DMS53 (cell line): ENCODE data around the gene NHSL2.
A peak's percentile ranks its signal among the peaks of the same experiment; 100 is the strongest.
"Not testable (repeated sequence)": the region's sequence is repeated elsewhere in the genome, so short reads cannot be mapped to it uniquely, and the experiment has no call there.

Source experiments
- DNase-seq: peaks from one replicate; lab custom pipeline; 2025; lab: John Stamatoyannopoulos, UW

NHSL2 gene

GRCh38 chrX:72129661-72130060, 219.0 kb downstream of the NHSL2 start:
- DNase-seq = no peak

GRCh38 chrX:72130156-72130761, 219.6 kb downstream of the NHSL2 start:
- DNase-seq = no peak

GRCh38 chrX:72130762-72131250, 220.2 kb downstream of the NHSL2 start:
- no peak for DNase-seq

- DNase-seq = peak; percentile 96
Observed at GRCh38 chrX:72131317-72132294, 221.0 kb downstream of the NHSL2 start, which contains the start of gene RTL5. Gene RTL5, minus strand, starts transcription at chrX:72131915.

- no peak for DNase-seq
Observed at GRCh38 chrX:72132456-72132855, 221.8 kb downstream of the NHSL2 start.

GRCh38 chrX:72133851-72134546, 223.4 kb downstream of the NHSL2 start:
- no peak for DNase-seq

GRCh38 chrX:72137846-72138495, 227.3 kb downstream of the NHSL2 start:
- DNase-seq = no peak

- DNase-seq = no peak
Observed at GRCh38 chrX:72139538-72139937, 228.9 kb downstream of the NHSL2 start.

GRCh38 chrX:72141372-72142004, 230.8 kb downstream of the NHSL2 start:
- DNase-seq = peak; percentile 22

- DNase-seq = peak; percentile 95
Observed at GRCh38 chrX:72142094-72142793, 231.6 kb downstream of the NHSL2 start.

GRCh38 chrX:72142794-72143608, 232.4 kb downstream of the NHSL2 start:
- DNase-seq = peak; percentile 34

- no peak for DNase-seq
Observed at GRCh38 chrX:72143609-72143907, 232.9 kb downstream of the NHSL2 start.

GRCh38 chrX:72145181-72145580, 234.5 kb downstream of the NHSL2 start:
- no peak for DNase-seq

GRCh38 chrX:72146527-72146926, 235.9 kb downstream of the NHSL2 start:
- peak; percentile 83 for DNase-seq

GRCh38 chrX:72158773-72159172, 248.1 kb downstream of the NHSL2 start:
- no peak for DNase-seq

- no peak for DNase-seq
Observed at GRCh38 chrX:72159769-72160168, 249.1 kb downstream of the NHSL2 start.

GRCh38 chrX:72165551-72165950, 254.9 kb downstream of the NHSL2 start:
- no peak for DNase-seq

- no peak for DNase-seq
Observed at GRCh38 chrX:72169008-72169728, 258.5 kb downstream of the NHSL2 start.

- not testable (repeated sequence) for DNase-seq
Observed at GRCh38 chrX:72176289-72176688, 265.6 kb downstream of the NHSL2 start.
